Ishikawa (cell line): ENCODE results near the gene TMEM165.

ENCODE experiments used
- CEBPB ChIP-seq: IDR thresholded peaks from 2 replicates; pipeline ENCODE4 v1.6.1; 2012
- CREB1 ChIP-seq: IDR thresholded peaks from 2 replicates; pipeline ENCODE4 v1.6.1; 2012; ENCODE audit warnings: low read depth
- EGR1 ChIP-seq: IDR thresholded peaks from 2 replicates; pipeline ENCODE4 v1.6.1; 2012
- EP300 ChIP-seq: IDR thresholded peaks from 2 replicates; pipeline ENCODE4 v1.6.1; 2012; ENCODE audit warnings: borderline replicate concordance
- FOXM1 ChIP-seq: IDR thresholded peaks from 2 replicates; pipeline ENCODE4 v1.6.1; 2012; ENCODE audit warnings: low read depth, borderline replicate concordance
- MAX ChIP-seq: IDR thresholded peaks from 2 replicates; pipeline ENCODE4 v1.6.1; 2012
- NFIC ChIP-seq: IDR thresholded peaks from 2 replicates; pipeline ENCODE4 v1.6.1; 2012
- RAD21 ChIP-seq: IDR thresholded peaks from 2 replicates; pipeline ENCODE4 v1.6.1; 2012; ENCODE audit warnings: low read depth
- TAF1 ChIP-seq: IDR thresholded peaks from 2 replicates; pipeline ENCODE4 v1.6.1; 2012; ENCODE audit warnings: low read depth, mild to moderate bottlenecking
- TCF12 ChIP-seq: IDR thresholded peaks from 2 replicates; pipeline ENCODE4 v1.6.1; 2012; ENCODE audit warnings: low read depth
- TEAD4 ChIP-seq: IDR thresholded peaks from 2 replicates; pipeline ENCODE4 v1.6.1; 2012
- USF1 ChIP-seq: IDR thresholded peaks from 2 replicates; pipeline ENCODE4 v1.6.1; 2012
- YY1 ChIP-seq: IDR thresholded peaks from 2 replicates; pipeline ENCODE4 v1.6.1; 2012; ENCODE audit warnings: low read depth
- ZBTB7A ChIP-seq: IDR thresholded peaks from 2 replicates; pipeline ENCODE4 v1.6.1; 2012; ENCODE audit warnings: low read depth
- TF ChIP-seq, protein P1 (sequence below): IDR thresholded peaks from 2 replicates; pipeline ENCODE4 v1.6.1; 2012; ENCODE audit warnings: low read depth, mild to moderate bottlenecking

Gene TMEM165

GRCh38 chr4:55405073-55405472 lies 9.3 kb downstream of the TMEM165 start:
- no peak for TF ChIP-seq RAD21
- TF ChIP-seq TAF1: no peak
- no peak for TF ChIP-seq EP300
- TF ChIP-seq, protein P1, sequence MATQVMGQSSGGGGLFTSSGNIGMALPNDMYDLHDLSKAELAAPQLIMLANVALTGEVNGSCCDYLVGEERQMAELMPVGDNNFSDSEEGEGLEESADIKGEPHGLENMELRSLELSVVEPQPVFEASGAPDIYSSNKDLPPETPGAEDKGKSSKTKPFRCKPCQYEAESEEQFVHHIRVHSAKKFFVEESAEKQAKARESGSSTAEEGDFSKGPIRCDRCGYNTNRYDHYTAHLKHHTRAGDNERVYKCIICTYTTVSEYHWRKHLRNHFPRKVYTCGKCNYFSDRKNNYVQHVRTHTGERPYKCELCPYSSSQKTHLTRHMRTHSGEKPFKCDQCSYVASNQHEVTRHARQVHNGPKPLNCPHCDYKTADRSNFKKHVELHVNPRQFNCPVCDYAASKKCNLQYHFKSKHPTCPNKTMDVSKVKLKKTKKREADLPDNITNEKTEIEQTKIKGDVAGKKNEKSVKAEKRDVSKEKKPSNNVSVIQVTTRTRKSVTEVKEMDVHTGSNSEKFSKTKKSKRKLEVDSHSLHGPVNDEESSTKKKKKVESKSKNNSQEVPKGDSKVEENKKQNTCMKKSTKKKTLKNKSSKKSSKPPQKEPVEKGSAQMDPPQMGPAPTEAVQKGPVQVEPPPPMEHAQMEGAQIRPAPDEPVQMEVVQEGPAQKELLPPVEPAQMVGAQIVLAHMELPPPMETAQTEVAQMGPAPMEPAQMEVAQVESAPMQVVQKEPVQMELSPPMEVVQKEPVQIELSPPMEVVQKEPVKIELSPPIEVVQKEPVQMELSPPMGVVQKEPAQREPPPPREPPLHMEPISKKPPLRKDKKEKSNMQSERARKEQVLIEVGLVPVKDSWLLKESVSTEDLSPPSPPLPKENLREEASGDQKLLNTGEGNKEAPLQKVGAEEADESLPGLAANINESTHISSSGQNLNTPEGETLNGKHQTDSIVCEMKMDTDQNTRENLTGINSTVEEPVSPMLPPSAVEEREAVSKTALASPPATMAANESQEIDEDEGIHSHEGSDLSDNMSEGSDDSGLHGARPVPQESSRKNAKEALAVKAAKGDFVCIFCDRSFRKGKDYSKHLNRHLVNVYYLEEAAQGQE: no peak
- TF ChIP-seq CEBPB: no peak
- no peak for TF ChIP-seq EGR1

DNA sequence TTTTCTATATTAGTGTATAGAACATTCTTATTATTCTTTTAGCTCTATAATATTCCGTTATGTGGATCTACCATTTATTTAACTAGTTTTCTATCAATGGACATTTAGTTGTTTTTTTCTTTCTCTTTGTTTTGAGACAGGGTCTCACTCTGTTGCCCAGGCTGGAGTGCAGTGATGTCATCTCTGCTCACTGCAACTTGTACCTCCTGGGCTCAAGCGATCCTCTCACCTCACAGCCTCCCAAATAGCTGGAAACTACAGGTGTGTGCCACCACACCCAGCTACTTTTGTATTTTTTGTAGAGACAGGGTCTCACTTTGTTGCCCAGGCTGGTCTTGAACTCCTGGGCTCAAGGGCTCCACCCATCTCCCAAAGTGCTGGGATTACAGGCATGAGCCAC lies 10.8 kb downstream of the TMEM165 start:
- TF ChIP-seq EP300 (no peak), EGR1 (no peak)

DNA sequence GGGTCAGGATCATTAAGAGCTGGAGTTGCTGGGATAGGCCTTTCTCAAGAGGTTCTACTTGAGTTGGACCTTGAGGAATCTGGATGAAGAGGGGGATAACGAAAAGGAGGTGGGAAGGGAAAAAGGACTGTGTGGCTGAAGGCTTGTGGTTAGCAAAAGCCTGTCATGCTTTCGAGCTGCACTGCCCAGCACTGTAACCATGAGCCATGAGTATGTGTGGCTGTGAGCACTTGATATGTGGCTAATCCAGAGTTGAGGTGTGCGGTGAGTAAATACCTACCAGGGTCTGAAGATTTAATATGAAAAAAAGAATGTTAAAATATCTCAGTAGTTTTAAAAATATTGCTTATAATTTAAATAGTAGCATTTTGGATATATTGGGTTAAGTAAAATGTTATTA lies 11.4 kb downstream of the TMEM165 start:
- no peak for TF ChIP-seq TEAD4
- no peak for TF ChIP-seq CEBPB
- TF ChIP-seq EGR1: no peak
- no peak for TF ChIP-seq CREB1

DNA sequence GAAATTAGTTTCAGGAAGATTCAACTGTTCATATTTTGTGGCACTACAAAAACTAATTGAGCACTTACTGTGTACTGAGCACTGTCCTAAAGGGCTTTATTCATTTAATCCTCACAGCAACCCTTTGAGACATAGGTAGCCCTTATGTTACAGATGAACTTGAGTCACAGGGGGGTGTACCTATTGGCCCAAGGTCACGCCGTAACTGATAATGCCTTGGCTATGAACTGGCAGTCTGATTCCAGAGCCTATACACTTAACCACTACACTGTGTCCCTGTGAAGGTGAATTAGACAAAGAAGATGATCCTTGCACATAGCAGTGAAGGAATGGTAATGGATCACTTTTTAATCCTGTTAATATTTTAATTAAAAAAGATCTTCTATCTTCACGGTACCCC lies 12.0 kb downstream of the TMEM165 start:
- TF ChIP-seq, protein P1: no peak
- no peak for TF ChIP-seq CREB1
- TF ChIP-seq NFIC: no peak
- no peak for TF ChIP-seq TCF12
- no peak for TF ChIP-seq EP300
- no peak for TF ChIP-seq CEBPB
- TF ChIP-seq USF1: no peak
- no peak for TF ChIP-seq ZBTB7A
- TF ChIP-seq RAD21: no peak
- TF ChIP-seq YY1: no peak
- no peak for TF ChIP-seq TAF1
- no peak for TF ChIP-seq FOXM1
- no peak for TF ChIP-seq TEAD4
- no peak for TF ChIP-seq EGR1
- no peak for TF ChIP-seq MAX

DNA sequence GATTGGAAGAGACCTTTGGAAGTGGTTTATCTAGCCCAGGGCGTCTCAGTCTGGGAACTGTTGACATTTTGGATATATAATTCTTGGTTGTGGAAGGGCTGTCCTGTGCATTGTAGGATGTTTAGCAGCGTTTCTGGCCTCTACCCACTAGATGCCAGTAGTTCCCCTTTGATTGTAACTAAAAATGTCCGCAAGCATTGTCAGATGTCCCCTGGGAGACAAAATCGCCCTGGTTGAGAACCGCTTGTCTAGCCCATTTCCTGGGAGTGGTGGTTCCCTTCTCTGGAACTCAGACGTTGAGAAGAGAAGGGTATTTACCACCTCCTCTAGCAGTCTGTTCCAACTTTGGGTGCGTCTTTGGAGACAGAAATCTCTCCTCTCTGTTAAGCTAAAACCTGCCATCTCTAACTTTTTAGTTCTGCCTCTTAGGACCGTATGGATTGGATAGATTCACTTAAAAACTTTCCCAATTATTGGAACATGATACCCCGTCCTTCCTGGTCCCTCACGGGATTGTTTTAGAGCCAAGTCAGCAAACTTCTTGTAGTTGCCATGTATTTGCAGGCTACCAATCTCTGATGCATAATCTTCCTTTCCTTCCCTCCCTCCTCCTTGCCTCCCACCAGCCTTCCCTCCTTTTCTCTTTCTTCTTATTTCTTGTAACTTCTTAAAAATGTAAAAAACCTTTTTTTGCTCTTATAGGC lies 13.9 kb downstream of the TMEM165 start:
- TF ChIP-seq EP300 (no peak), FOXM1 (no peak), NFIC (no peak), TAF1 (no peak), TEAD4 (no peak), YY1 (no peak), RAD21 (no peak), CREB1 (no peak), USF1 (no peak), MAX (no peak), TCF12 (no peak), ZBTB7A (no peak), EGR1 (no peak), CEBPB (no peak)
- TF ChIP-seq, protein P1: no peak
